Panc1 (cell line): ENCODE measurements around the gene FAM184B. TPM values are rescaled to one million over a fixed set of nuclear protein-coding genes. Genes with fewer than 3 reads are reported as not detected.

Source experiments
- ATAC-seq: fragments of 200-7000 bp; cut with Tn5 transposase; 2 replicates; pipeline ENCODE4 v1.9.1; 2020; ENCODE audit warnings: mild to moderate bottlenecking, moderate library complexity
- BruUV-seq: library from RNA; stranded (reverse); fragments of 400-500 nt; replicated peaks from 2 replicates; lab custom pipeline; 2021; lab: Mats Ljungman, UMichigan
- CTCF ChIA-PET: fragments of 300-600 bp; sonication (Branson Sonifier 250); formaldehyde crosslinking; loops from one replicate; lab custom pipeline; 2022; ENCODE audit warnings: antibody characterized with exemption; lab: Charles Lee
- POLR2A ChIA-PET: fragments of 300-600 bp; sonication (Branson Sonifier 250); formaldehyde crosslinking; loops from one replicate; lab custom pipeline; 2022; ENCODE audit warnings: antibody characterized with exemption; lab: Charles Lee
- DNase-seq: peaks from one replicate; pipeline ENCODE4 v3.0.0-alpha.2; 2010; ENCODE audit warnings: low read depth, low spot score
- H3K27ac ChIP-seq: 2 replicates; pipeline ENCODE4 v1.5.1; 2011; ENCODE audit warnings: mild to moderate bottlenecking, low read length, inconsistent platforms
- H3K27me3 ChIP-seq: fragments of 200-500 bp; sonication (Bioruptor generic); 2 replicates; pipeline ENCODE4 v1.6.0; 2014; ENCODE audit warnings: low read length, inconsistent platforms; ENCODE audit not compliant: control insufficient read depth, insufficient read depth
- H3K36me3 ChIP-seq: fragments of 200-500 bp; sonication (Bioruptor generic); 2 replicates; pipeline ENCODE4 v1.5.1; 2014; ENCODE audit warnings: inconsistent platforms, mild to moderate bottlenecking, low read length, moderate library complexity; ENCODE audit not compliant: control insufficient read depth, insufficient read depth
- H3K4me1 ChIP-seq: 2 replicates; pipeline ENCODE4 v1.5.1; 2011; ENCODE audit warnings: inconsistent platforms, mild to moderate bottlenecking, low read length, moderate library complexity; ENCODE audit not compliant: control insufficient read depth, insufficient read depth
- H3K4me3 ChIP-seq, 2 experiments: 2 replicates each; pipeline ENCODE4 v1.5.1; 2011 to 2012; ENCODE audit warnings: low read depth in 2 of 2, low read length in 2 of 2, mild to moderate bottlenecking in 2 of 2, inconsistent platforms in 1 of 2, moderate library complexity in 1 of 2
- H3K9me3 ChIP-seq: fragments of 200-500 bp; sonication (Bioruptor generic); 2 replicates; pipeline ENCODE4 v1.5.1; 2014; ENCODE audit warnings: low read depth, mild to moderate bottlenecking, inconsistent platforms, low read length, moderate library complexity; ENCODE audit not compliant: control insufficient read depth, insufficient read depth
- CTCF ChIP-seq: fragments of 450-650 bp; IDR thresholded peaks from 2 replicates; pipeline ENCODE4 v1.5.1; 2017; ENCODE audit warnings: mild to moderate bottlenecking
- POLR2AphosphoS5 ChIP-seq: IDR thresholded peaks from 2 replicates; pipeline ENCODE4 v1.6.1; 2012; ENCODE audit warnings: mild to moderate bottlenecking, low read depth, low read length, moderate library complexity
- REST ChIP-seq, 2 experiments: IDR thresholded peaks; 2 replicates each; pipeline ENCODE4 v1.6.1; 2011 to 2012; ENCODE audit warnings: low read depth in 2 of 2, control low read depth in 1 of 2, low read length in 1 of 2, mild to moderate bottlenecking in 1 of 2, moderate library complexity in 1 of 2; ENCODE audit not compliant: insufficient read depth in 1 of 2
- SIN3A ChIP-seq: IDR thresholded peaks from 2 replicates; pipeline ENCODE4 v1.6.1; 2012; ENCODE audit warnings: low read depth, mild to moderate bottlenecking, low read length, moderate library complexity, borderline replicate concordance; ENCODE audit not compliant: insufficient read depth
- TCF7L2 ChIP-seq: IDR thresholded peaks from 2 replicates; pipeline ENCODE4 v1.6.1; 2011; ENCODE audit warnings: mild to moderate bottlenecking, low read depth, low read length, inconsistent platforms
- in situ Hi-C: cut with HindIII; loops from 2 replicates; pipeline ENCODE4 v1.10.0; 2016; ENCODE audit warnings: low sequenced_read_pairs, low pct_unique_long_range_greater_than_20kb
- intact Hi-C: fragments of 100-400 bp; cut with micrococcal nuclease; formaldehyde crosslinking; loops from one replicate; pipeline ENCODE4 v1.10.0; 2022; ENCODE audit not compliant: unreplicated experiment
- total RNA-seq: library from RNA; stranded (reverse); gene quantifications from one replicate; pipeline ENCODE4 v1.2.1, GENCODE V29; 2021; ENCODE audit not compliant: unreplicated experiment

The FAM184B gene
- total RNA-seq, 1 experiment from 2014 or later: 0.03 TPM

GRCh38 chr4:17807446-17807845, 26.0 kb upstream of the FAM184B start:
- ATAC-seq (no peak), DNase-seq (no peak)
- in situ Hi-C loops (no loop called here), intact Hi-C loops (loop anchor here (5.0 kb wide), 1 partner anchor 260 kb away; no protein-coding TSS in a partner anchor)
- Histone ChIP-seq H3K27ac (peak overlapping the region; percentile 17; the same call in 1 of the 2 replicates), H3K4me3 (no peak overlapping the region; a peak in 1 of 4 replicates), H3K27me3 (no peaks in the 10 kb centered on the region), H3K36me3 (peaks cover 20% of the 10 kb centered on the region), H3K9me3 (no peaks in the 10 kb centered on the region), H3K4me1 (peaks cover 8% of the 10 kb centered on the region)
- ChIA-PET CTCF (interaction anchor here (0.5 kb wide), 1 partner anchor 20 kb away, joined by 10 read pairs; no protein-coding TSS in a partner anchor), POLR2A (no interaction called here)
- TF ChIP-seq TCF7L2 (no peak), CTCF (no peak), SIN3A (no peak), POLR2AphosphoS5 (no peak), REST (IDR thresholded peaks at IDR 0.05; ENCODE audit: insufficient read depth in 1 of 2, low read depth in 2 of 2, low read length in 1 of 2) (no peak)
- no TSS peak for BruUV-seq

- intact Hi-C loops: loop anchor here (5.0 kb wide), 1 partner anchor 258 kb away; no protein-coding TSS in a partner anchor
- in situ Hi-C loops: no loop called here
- Histone ChIP-seq H3K27me3 (no peaks in the 10 kb centered on the region), H3K4me1 (peaks cover 8% of the 10 kb centered on the region), H3K4me3 (no peak overlapping the region), H3K27ac (no peak overlapping the region), H3K36me3 (peaks cover 20% of the 10 kb centered on the region), H3K9me3 (no peaks in the 10 kb centered on the region)
- TF ChIP-seq SIN3A (no peak), CTCF (no peak), REST (IDR thresholded peaks at IDR 0.05; ENCODE audit: insufficient read depth in 1 of 2, low read depth in 2 of 2, low read length in 1 of 2) (no peak), POLR2AphosphoS5 (no peak), TCF7L2 (no peak)
- ATAC-seq (no peak), DNase-seq (no peak)
- BruUV-seq: no TSS peak
- POLR2A ChIA-PET: no interaction called here
- CTCF ChIA-PET: interaction anchor here (0.7 kb wide), 1 partner anchor 252 kb away, joined by 9 read pairs; no protein-coding TSS in a partner anchor
These were observed 24.2 kb upstream of the FAM184B start for GRCh38 chr4:17805580-17806155.
